ENCODE data around the gene CDH13. TPM values are rescaled to one million over a fixed set of nuclear protein-coding genes. Genes with fewer than 3 reads are reported as not detected.

Gene CDH13
- total and polyA plus RNA-seq, 10 of the 15 experiments (the other 5 are each of a cell fraction or from before 2014, with no cell fraction given) = under 0.01 to 0.05 TPM; not detected in 8

GRCh38 chr16:83010776-83011720, 384.3 kb downstream of the CDH13 start:
- in situ Hi-C loops (cut with MboI) (no loop called here), intact Hi-C loops (cut with micrococcal nuclease; ENCODE audit: unreplicated experiment) (no loop called here)
- no peaks in the 10 kb centered on the region for H4K20me1 ChIP-seq (ENCODE audit: control insufficient read depth, insufficient read depth)
- no peak overlapping the region for H3K4me2 ChIP-seq (ENCODE audit: control insufficient read depth, insufficient read depth)
- no peaks in the 10 kb centered on the region for H3K9me3 ChIP-seq (replicated peaks; ENCODE audit: control insufficient read depth, insufficient read depth, low read length)
- ChIA-PET SMC1A (ENCODE audit: uncharacterized antibody, unreplicated experiment) (no interaction called here), RAD21 (ENCODE audit: unreplicated experiment) (no interaction called here), POLR2A (no interaction called here), CTCF (no interaction called here)
- BruUV-seq (replicated peaks) = no TSS peak
- H3K36me3 ChIP-seq (ENCODE audit: control insufficient read depth in 2 of 2, insufficient read depth in 2 of 2, low read length in 1 of 2) = no peaks in the 10 kb centered on the region
- H3K27ac ChIP-seq (ENCODE audit: control insufficient read depth, insufficient read depth) = no peak overlapping the region
- no peak overlapping the region for H3K9ac ChIP-seq (ENCODE audit: control insufficient read depth, insufficient read depth, low read length)
- FAIRE-seq (no peak), ATAC-seq (peak; percentile 60), DNase-seq (ENCODE audit: low read depth, low spot score) (no peak)
- H3K79me2 ChIP-seq (ENCODE audit: control insufficient read depth, insufficient read depth, low read length) = no peaks in the 10 kb centered on the region
- no peak for TF ChIP-seq ZNF217 (IDR thresholded peaks at IDR 0.05)
- peak; percentile 55; the same call in 1 of the 2 replicates for TF ChIP-seq ATF7 (IDR thresholded peaks at IDR 0.05; ENCODE audit: low read depth)
- peak; percentile 55 for TF ChIP-seq MEF2B (IDR thresholded peaks at IDR 0.05; ENCODE audit: partially characterized antibody, poor library complexity, severe bottlenecking)
- TF ChIP-seq POLR2A (IDR thresholded peaks at IDR 0.05; ENCODE audit: low read depth, low read length) = no peak
- 33% methylated on average over 15 of the region's 15 CpGs for WGBS (ENCODE audit: insufficient coverage, insufficient replicate concordance, low lambda C conversion rate, missing lambda C conversion rate)
- no peak overlapping the region for H2AFZ ChIP-seq (ENCODE audit: control insufficient read depth, low read depth, low read length)
- H3K4me3 ChIP-seq = no peak overlapping the region
- H3K4me1 ChIP-seq (ENCODE audit: control insufficient read depth, insufficient read depth, low read length) = no peaks in the 10 kb centered on the region
- no peaks in the 10 kb centered on the region for H3K27me3 ChIP-seq (replicated peaks in 1 of 2; ENCODE audit: control insufficient read depth in 2 of 2, insufficient read depth in 2 of 2, low read length in 1 of 2)

- DNase-seq (ENCODE audit: low read depth, low spot score) (no peak), ATAC-seq (no peak), FAIRE-seq (no peak)
- no peak overlapping the region for H3K27ac ChIP-seq (ENCODE audit: control insufficient read depth, insufficient read depth)
- no TSS peak for BruUV-seq (replicated peaks)
- no peak overlapping the region for H3K4me3 ChIP-seq
- intact Hi-C loops (cut with micrococcal nuclease; ENCODE audit: unreplicated experiment) = no loop called here
- in situ Hi-C loops (cut with MboI) = no loop called here
- no peak overlapping the region for H2AFZ ChIP-seq (ENCODE audit: control insufficient read depth, low read depth, low read length)
- no peaks in the 10 kb centered on the region for H3K27me3 ChIP-seq (replicated peaks in 1 of 2; ENCODE audit: control insufficient read depth in 2 of 2, insufficient read depth in 2 of 2, low read length in 1 of 2)
- H4K20me1 ChIP-seq (ENCODE audit: control insufficient read depth, insufficient read depth) = no peaks in the 10 kb centered on the region
- no peaks in the 10 kb centered on the region for H3K36me3 ChIP-seq (ENCODE audit: control insufficient read depth in 2 of 2, insufficient read depth in 2 of 2, low read length in 1 of 2)
- CTCF ChIA-PET = no interaction called here
- SMC1A ChIA-PET (ENCODE audit: uncharacterized antibody, unreplicated experiment) = no interaction called here
- no peak overlapping the region for H3K9ac ChIP-seq (ENCODE audit: control insufficient read depth, insufficient read depth, low read length)
- no peaks in the 10 kb centered on the region for H3K9me3 ChIP-seq (replicated peaks; ENCODE audit: control insufficient read depth, insufficient read depth, low read length)
- no peaks in the 10 kb centered on the region for H3K79me2 ChIP-seq (ENCODE audit: control insufficient read depth, insufficient read depth, low read length)
- 0% methylated on average over 2 of the region's 2 CpGs for WGBS (ENCODE audit: insufficient coverage, insufficient replicate concordance, low lambda C conversion rate, missing lambda C conversion rate)
- RAD21 ChIA-PET (ENCODE audit: unreplicated experiment) = no interaction called here
- no peak overlapping the region for H3K4me2 ChIP-seq (ENCODE audit: control insufficient read depth, insufficient read depth)
- POLR2A ChIA-PET = no interaction called here
- no peaks in the 10 kb centered on the region for H3K4me1 ChIP-seq (ENCODE audit: control insufficient read depth, insufficient read depth, low read length)
- TF ChIP-seq RELB (IDR thresholded peaks at IDR 0.05; ENCODE audit: low read depth) (no peak), MYC (IDR thresholded peaks at IDR 0.05; ENCODE audit: insufficient read depth, insufficient read length, insufficient replicate concordance, low read length, severe bottlenecking) (no peak), HCFC1 (IDR thresholded peaks at IDR 0.05; ENCODE audit: low read length) (no peak), BCLAF1 (IDR thresholded peaks at IDR 0.05) (no peak), ZNF384 (IDR thresholded peaks at IDR 0.05; ENCODE audit: borderline replicate concordance, low read depth, low read length) (no peak), CBX3 (IDR thresholded peaks at IDR 0.05; ENCODE audit: borderline replicate concordance, low read depth) (no peak), TAF1 (IDR thresholded peaks at IDR 0.05; ENCODE audit: borderline replicate concordance, low read depth, low read length) (no peak), BRCA1 (IDR thresholded peaks at IDR 0.05; ENCODE audit: low read depth, low read length) (no peak), SREBF1 (IDR thresholded peaks at IDR 0.05; ENCODE audit: low read length) (no peak)
These were observed 385.2 kb downstream of the CDH13 start for GRCh38 chr16:83011939-83012338.
